ENCODE results near the gene MIS18BP1.

DNA sequence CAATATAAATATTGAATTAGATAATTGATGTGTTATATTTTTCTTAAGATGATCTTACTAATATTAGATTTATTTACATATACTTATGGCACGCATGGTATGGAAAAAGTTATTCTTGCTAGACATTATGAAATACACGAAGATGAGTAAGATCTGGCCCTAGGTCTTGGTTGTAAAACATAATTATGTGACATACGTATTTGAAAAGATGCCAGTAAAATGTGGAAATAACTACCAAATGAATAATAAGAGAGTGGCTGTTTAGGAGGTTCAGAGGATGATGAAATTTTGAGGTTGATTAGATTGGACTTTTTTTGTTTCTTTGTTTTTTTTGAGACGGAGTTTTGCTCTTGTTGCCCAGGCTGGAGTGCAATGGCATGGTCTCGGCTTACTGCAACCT, 75.9 kb downstream of the MIS18BP1 start:
- TF ChIP-seq, protein P1, sequence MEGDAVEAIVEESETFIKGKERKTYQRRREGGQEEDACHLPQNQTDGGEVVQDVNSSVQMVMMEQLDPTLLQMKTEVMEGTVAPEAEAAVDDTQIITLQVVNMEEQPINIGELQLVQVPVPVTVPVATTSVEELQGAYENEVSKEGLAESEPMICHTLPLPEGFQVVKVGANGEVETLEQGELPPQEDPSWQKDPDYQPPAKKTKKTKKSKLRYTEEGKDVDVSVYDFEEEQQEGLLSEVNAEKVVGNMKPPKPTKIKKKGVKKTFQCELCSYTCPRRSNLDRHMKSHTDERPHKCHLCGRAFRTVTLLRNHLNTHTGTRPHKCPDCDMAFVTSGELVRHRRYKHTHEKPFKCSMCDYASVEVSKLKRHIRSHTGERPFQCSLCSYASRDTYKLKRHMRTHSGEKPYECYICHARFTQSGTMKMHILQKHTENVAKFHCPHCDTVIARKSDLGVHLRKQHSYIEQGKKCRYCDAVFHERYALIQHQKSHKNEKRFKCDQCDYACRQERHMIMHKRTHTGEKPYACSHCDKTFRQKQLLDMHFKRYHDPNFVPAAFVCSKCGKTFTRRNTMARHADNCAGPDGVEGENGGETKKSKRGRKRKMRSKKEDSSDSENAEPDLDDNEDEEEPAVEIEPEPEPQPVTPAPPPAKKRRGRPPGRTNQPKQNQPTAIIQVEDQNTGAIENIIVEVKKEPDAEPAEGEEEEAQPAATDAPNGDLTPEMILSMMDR (IDR thresholded peaks at IDR 0.05) = no peak
- no peak for TF ChIP-seq POLR2A (IDR thresholded peaks at IDR 0.05)
